Common myeloid progenitor, CD34-positive (primary cell): ENCODE results near the gene ZNF491. TPM values are rescaled to one million over a fixed set of nuclear protein-coding genes. Genes with fewer than 3 reads are reported as not detected.

Experiments used
- CTCF ChIA-PET: fragments of 350-600 bp; sonication (Branson Sonifier 250); formaldehyde crosslinking; loops from one replicate; lab custom pipeline; 2021; ENCODE audit warnings: antibody characterized with exemption; lab: Charles Lee
- POLR2A ChIA-PET: fragments of 350-600 bp; sonication (Branson Sonifier 250); formaldehyde crosslinking; loops from one replicate; lab custom pipeline; 2021; ENCODE audit warnings: antibody characterized with exemption; lab: Charles Lee
- DNase-seq, 3 donors: peaks; one replicate each; pipeline versions ENCODE4 v3.0.0 to v3.0.0-alpha.2; 2013
- H3K27ac ChIP-seq, 2 experiments: 1 replicate in 1 of 2; 2 replicates in 1 of 2; pipeline ENCODE4 v1.7.0; 2013; ENCODE audit warnings: inconsistent platforms in 2 of 2, low read length in 2 of 2, mild to moderate bottlenecking in 2 of 2, low read depth in 1 of 2, moderate library complexity in 1 of 2; ENCODE audit not compliant: severe bottlenecking in 2 of 2, insufficient read depth in 1 of 2, poor library complexity in 1 of 2
- H3K27me3 ChIP-seq, 5 experiments: replicated peaks in 2 of 5; 1 replicate in 3 of 5; 2 replicates in 2 of 5; pipeline versions ENCODE4 v1.6.1 to v1.7.0; 2013; ENCODE audit warnings: low read length in 4 of 5, mild to moderate bottlenecking in 2 of 5, moderate library complexity in 2 of 5, inconsistent platforms in 1 of 5; ENCODE audit not compliant: insufficient read depth in 5 of 5, control insufficient read depth in 4 of 5
- H3K36me3 ChIP-seq, 4 experiments: 1 replicate in 2 of 4; 2 replicates in 2 of 4; pipeline versions ENCODE4 v1.6.1 to v1.7.0; 2013; ENCODE audit warnings: low read length in 3 of 4, control low read depth in 1 of 4, mild to moderate bottlenecking in 1 of 4; ENCODE audit not compliant: control insufficient read depth in 4 of 4, insufficient read depth in 4 of 4
- H3K4me1 ChIP-seq, 4 experiments: 1 replicate in 3 of 4; 2 replicates in 1 of 4; pipeline versions ENCODE4 v1.6.1 to v1.7.1; 2013; ENCODE audit warnings: low read length in 3 of 4, mild to moderate bottlenecking in 3 of 4, control low read depth in 1 of 4, inconsistent platforms in 1 of 4, moderate library complexity in 1 of 4; ENCODE audit not compliant: control insufficient read depth in 4 of 4, insufficient read depth in 4 of 4; ENCODE audit errors: control extremely low read depth in 1 of 4
- H3K4me3 ChIP-seq, 7 experiments: 1 replicate in 4 of 7; 2 replicates in 3 of 7; pipeline versions ENCODE4 v1.5.1 to v1.7.0; 2013; ENCODE audit warnings: mild to moderate bottlenecking in 7 of 7, low read length in 6 of 7, moderate library complexity in 6 of 7, inconsistent platforms in 2 of 7, low read depth in 2 of 7, control low read depth in 1 of 7; ENCODE audit not compliant: insufficient read depth in 4 of 7, control insufficient read depth in 1 of 7; ENCODE audit errors: extremely low read depth in 1 of 7
- H3K9me3 ChIP-seq, 5 experiments: 1 replicate in 4 of 5; 2 replicates in 1 of 5; pipeline versions ENCODE4 v1.6.1 to v1.7.1; 2013; ENCODE audit warnings: low read length in 4 of 5, mild to moderate bottlenecking in 2 of 5, inconsistent platforms in 1 of 5, low read depth in 1 of 5, moderate library complexity in 1 of 5; ENCODE audit not compliant: control insufficient read depth in 4 of 5, insufficient read depth in 2 of 5; ENCODE audit errors: control extremely low read depth in 1 of 5
- WGBS: methylation state at CpG from one replicate; pipeline ENCODE4 v1.1.5; 2013; ENCODE audit not compliant: insufficient coverage; 5-methylcytosine and 5-hydroxymethylcytosine counted together
- polyA plus RNA-seq: library from polyadenylated mRNA; unstranded; fragments of 120-200 nt; gene quantifications from one replicate; pipeline ENCODE4 v1.2.1, GENCODE V29; 2013

ZNF491 gene
- 3.9 TPM for polyA plus RNA-seq

GRCh38 chr19:11798391-11799330 lies at the start of gene ZNF491:
ZNF491 (plus strand) TSS chr19:11798523; CDS start chr19:11805954, 7,431 bp downstream.
- Histone ChIP-seq H3K27me3 (no peaks in the 10 kb centered on the region), H3K4me1 (peaks cover 2 to 21% (median 13%) of the 10 kb centered on the region in 4 experiments), H3K27ac (peak within 1 kb of the TSS; percentile 59 to 92), H3K36me3 (peaks cover 0 to 4% (median under 1%) of the 10 kb centered on the region in 4 experiments), H3K4me3 (peak within 1 kb of the TSS; percentile 48 to 95 (median 86)), H3K9me3 (peaks cover under 1 to 12% (median 3%) of the 10 kb centered on the region in 5 experiments)
- DNase-seq, result peak; percentile 91 to 97 (median 96)
- ChIA-PET POLR2A (interaction anchor here (1.0 to 1.8 kb wide), 3 partner anchors 15 to 188 kb away, joined by 3 to 6 read pairs (median 4); partner anchors contain the start of genes ZNF440 and ZNF700), CTCF (interaction anchor here (0.6 to 3.1 kb wide), 27 partner anchors 9 to 876 kb away, joined by 3 to 33 read pairs (median 5); partner anchors contain the start of genes ZNF20, ZNF439, ZNF440 and ZNF69)
- 0% methylated on average over 46 of the region's 56 CpGs for WGBS

DNA sequence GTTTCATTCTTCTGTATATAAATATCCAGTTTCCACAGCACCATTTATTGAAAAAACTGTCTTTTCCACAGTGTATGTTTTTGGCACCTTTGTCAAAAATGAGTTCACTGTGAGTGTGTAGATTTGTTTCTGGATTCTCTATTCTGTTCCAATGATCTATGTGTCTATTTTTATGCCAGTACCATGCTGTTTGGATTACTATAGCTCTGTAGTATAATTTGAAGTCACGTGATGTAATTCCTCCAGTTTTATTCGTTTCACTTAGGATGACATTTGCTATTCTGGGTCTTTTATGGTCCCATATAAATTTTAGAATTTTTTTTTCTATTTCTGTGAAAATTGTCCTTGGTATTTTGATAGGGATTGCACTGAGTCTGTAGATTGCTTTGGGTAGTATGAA lies 48.6 kb upstream of the ZNF491 start:
- Histone ChIP-seq H3K27ac (no peak overlapping the region), H3K9me3 (peaks cover 0 to 39% (median 9%) of the 10 kb centered on the region in 5 experiments), H3K27me3 (no peaks in the 10 kb centered on the region), H3K36me3 (no peaks in the 10 kb centered on the region), H3K4me1 (no peaks in the 10 kb centered on the region), H3K4me3 (no peak overlapping the region)
- POLR2A ChIA-PET, result no interaction called here
- CTCF ChIA-PET, result no interaction called here
- DNase-seq, result no peak
- WGBS, result no CpG with 5 or more reads among the region's 2 CpGs

DNA sequence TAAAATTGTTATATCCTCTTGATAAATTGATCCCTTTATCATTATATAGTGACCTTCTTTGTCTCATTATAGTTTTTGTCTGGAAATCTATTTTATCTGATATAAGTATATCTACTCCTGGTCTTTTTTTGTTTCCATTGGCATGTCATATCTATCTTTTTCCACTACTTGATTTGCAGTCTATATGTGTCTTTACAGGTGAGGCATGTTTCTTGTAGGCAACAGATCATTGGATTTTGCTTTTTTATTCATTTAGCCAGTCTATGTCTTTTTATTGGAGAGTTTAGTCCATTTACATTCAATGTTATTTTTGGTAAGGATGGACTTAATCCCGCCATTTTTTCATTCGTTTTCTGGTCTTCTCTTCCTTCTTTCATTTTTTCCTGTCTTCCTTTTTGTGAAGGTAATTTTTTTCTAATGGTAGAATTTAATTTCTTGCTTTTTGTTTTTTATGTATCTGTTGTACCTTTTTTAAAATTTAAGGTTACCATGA lies 46.0 kb upstream of the ZNF491 start:
- no CpG with 5 or more reads among the region's 2 CpGs for WGBS
- no peaks in the 10 kb centered on the region for H3K4me1 ChIP-seq
- peak in 1 of 3 donors; percentile 10 for DNase-seq
- no peaks in the 10 kb centered on the region for H3K36me3 ChIP-seq
- ChIA-PET POLR2A (no interaction called here), CTCF (no interaction called here)
- peaks cover 3 to 41% (median 9%) of the 10 kb centered on the region in 5 experiments for H3K9me3 ChIP-seq
- H3K27me3 ChIP-seq, result no peaks in the 10 kb centered on the region
- no peak overlapping the region for H3K4me3 ChIP-seq
- H3K27ac ChIP-seq, result no peak overlapping the region

- WGBS, result 96% methylated on average over 2 of the region's 4 CpGs
- ChIA-PET CTCF (no interaction called here), POLR2A (no interaction called here)
- H3K4me1 ChIP-seq, result no peaks in the 10 kb centered on the region
- no peaks in the 10 kb centered on the region for H3K27me3 ChIP-seq
- H3K36me3 ChIP-seq, result no peaks in the 10 kb centered on the region
- peaks cover 3 to 29% (median 6%) of the 10 kb centered on the region in 5 experiments for H3K9me3 ChIP-seq
- H3K4me3 ChIP-seq, result no peak overlapping the region
- H3K27ac ChIP-seq, result no peak overlapping the region
- DNase-seq, result no peak
Measured at GRCh38 chr19:11754663-11755062, 43.7 kb upstream of the ZNF491 start.

- no peak overlapping the region for H3K4me3 ChIP-seq
- H3K4me1 ChIP-seq, result no peaks in the 10 kb centered on the region
- WGBS, result no CpG with 5 or more reads among the region's 1 CpG
- ChIA-PET CTCF (no interaction called here), POLR2A (no interaction called here)
- H3K36me3 ChIP-seq, result no peaks in the 10 kb centered on the region
- no peaks in the 10 kb centered on the region for H3K27me3 ChIP-seq
- no peak for DNase-seq
- no peak overlapping the region for H3K27ac ChIP-seq
- H3K9me3 ChIP-seq, result peaks cover 2 to 23% (median 6%) of the 10 kb centered on the region in 5 experiments
Measured at GRCh38 chr19:11756965-11757364, 41.4 kb upstream of the ZNF491 start.

DNA sequence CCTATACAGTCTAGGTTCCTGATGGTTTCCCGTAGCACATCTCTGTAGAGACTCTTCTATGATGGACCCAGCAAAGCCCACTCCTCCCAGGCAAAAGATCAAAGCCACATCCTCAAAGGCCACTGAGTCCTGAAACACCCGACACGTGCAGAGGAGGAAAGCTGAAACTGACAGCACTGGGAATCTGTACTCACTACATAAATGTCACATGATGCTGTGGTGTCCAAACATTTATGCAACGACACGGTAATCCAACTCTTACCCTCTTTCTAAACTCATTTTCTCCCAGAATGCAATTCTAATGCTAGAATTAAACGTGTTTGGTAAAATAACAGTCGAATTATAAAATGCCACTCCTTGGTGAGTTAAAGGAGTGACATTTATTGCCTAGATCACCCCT lies 38.5 kb upstream of the ZNF491 start:
- no peak for DNase-seq
- Histone ChIP-seq H3K36me3 (no peaks in the 10 kb centered on the region), H3K27me3 (no peaks in the 10 kb centered on the region), H3K4me3 (no peak overlapping the region), H3K9me3 (peaks cover 0 to 22% (median 9%) of the 10 kb centered on the region in 5 experiments), H3K27ac (no peak overlapping the region), H3K4me1 (no peaks in the 10 kb centered on the region)
- WGBS, result 100% methylated on average over 4 of the region's 7 CpGs
- ChIA-PET CTCF (no interaction called here), POLR2A (no interaction called here)

DNA sequence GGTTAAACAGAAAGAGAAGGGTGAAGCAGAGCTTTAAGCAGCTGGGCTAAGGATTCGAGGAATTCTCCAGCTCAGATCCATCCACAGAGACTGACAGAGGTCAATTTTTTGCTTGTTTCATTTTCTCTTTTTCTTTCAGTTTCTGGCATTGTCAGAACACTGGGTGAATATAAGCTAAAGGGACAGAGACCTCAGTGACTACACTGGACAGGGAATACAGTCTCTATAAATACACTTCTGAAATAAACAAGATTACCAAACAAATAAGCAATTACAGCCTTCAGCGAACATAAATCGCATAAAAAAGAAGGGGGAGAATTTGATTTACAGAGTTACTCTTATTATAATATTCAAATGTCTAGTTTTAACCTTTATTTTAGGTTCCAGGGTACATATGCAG lies 35.2 kb upstream of the ZNF491 start:
- WGBS, result 100% methylated on average over 1 of the region's 3 CpGs
- H3K9me3 ChIP-seq, result peaks cover 0 to 9% (median 0%) of the 10 kb centered on the region in 5 experiments
- H3K36me3 ChIP-seq, result no peaks in the 10 kb centered on the region
- H3K4me3 ChIP-seq, result no peak overlapping the region
- H3K27me3 ChIP-seq, result no peaks in the 10 kb centered on the region
- POLR2A ChIA-PET, result no interaction called here
- H3K4me1 ChIP-seq, result peaks cover 0 to 16% (median 12%) of the 10 kb centered on the region in 4 experiments
- CTCF ChIA-PET, result no interaction called here
- no peak overlapping the region for H3K27ac ChIP-seq
- DNase-seq, result peak in 1 of 3 donors; percentile 15
